ENCODE results near the gene TSFM. TPM values are rescaled to one million over a fixed set of nuclear protein-coding genes. Genes with fewer than 3 reads are reported as not detected.

Gene TSFM
- polyA plus RNA-seq, 3 donors, result 4.5 to 22.6 (median 21.8) TPM

- Histone ChIP-seq H3K9ac (ENCODE audit: insufficient read depth, low read length, poor library complexity, severe bottlenecking) (no peak overlapping the region), H3K27me3 (ENCODE audit: control insufficient read depth in 2 of 2, insufficient read depth in 2 of 2, low read length in 2 of 2) (no peaks in the 10 kb centered on the region), H3K4me3 (replicated peaks in 1 of 3; ENCODE audit: low read depth in 2 of 3, low read length in 3 of 3) (no peak overlapping the region), H3K79me2 (ENCODE audit: insufficient read depth, low read length) (no peaks in the 10 kb centered on the region), H3K4me1 (ENCODE audit: control insufficient read depth in 1 of 2, insufficient read depth in 2 of 2, low read length in 2 of 2) (peaks cover 29 to 30% of the 10 kb centered on the region in 2 donors), H3K4me2 (replicated peaks; ENCODE audit: extremely low read depth, low read length, poor library complexity, severe bottlenecking) (no peak overlapping the region), H2AFZ (ENCODE audit: insufficient read depth, low read depth, low read length, poor library complexity, severe bottlenecking) (no peak overlapping the region), H4K20me1 (ENCODE audit: insufficient read depth, low read length) (peaks cover 38% of the 10 kb centered on the region), H3K36me3 (replicated peaks in 1 of 2; ENCODE audit: control insufficient read depth in 1 of 2, insufficient read depth in 2 of 2, low read length in 2 of 2) (peaks cover 2 to 8% of the 10 kb centered on the region in 2 donors), H3K27ac (ENCODE audit: low read depth in 1 of 2, low read length in 2 of 2) (no peak overlapping the region), H3K9me3 (replicated peaks in 1 of 2; ENCODE audit: control insufficient read depth in 1 of 2, insufficient read depth in 1 of 2, low read length in 2 of 2) (no peaks in the 10 kb centered on the region)
- TF ChIP-seq, protein P1, sequence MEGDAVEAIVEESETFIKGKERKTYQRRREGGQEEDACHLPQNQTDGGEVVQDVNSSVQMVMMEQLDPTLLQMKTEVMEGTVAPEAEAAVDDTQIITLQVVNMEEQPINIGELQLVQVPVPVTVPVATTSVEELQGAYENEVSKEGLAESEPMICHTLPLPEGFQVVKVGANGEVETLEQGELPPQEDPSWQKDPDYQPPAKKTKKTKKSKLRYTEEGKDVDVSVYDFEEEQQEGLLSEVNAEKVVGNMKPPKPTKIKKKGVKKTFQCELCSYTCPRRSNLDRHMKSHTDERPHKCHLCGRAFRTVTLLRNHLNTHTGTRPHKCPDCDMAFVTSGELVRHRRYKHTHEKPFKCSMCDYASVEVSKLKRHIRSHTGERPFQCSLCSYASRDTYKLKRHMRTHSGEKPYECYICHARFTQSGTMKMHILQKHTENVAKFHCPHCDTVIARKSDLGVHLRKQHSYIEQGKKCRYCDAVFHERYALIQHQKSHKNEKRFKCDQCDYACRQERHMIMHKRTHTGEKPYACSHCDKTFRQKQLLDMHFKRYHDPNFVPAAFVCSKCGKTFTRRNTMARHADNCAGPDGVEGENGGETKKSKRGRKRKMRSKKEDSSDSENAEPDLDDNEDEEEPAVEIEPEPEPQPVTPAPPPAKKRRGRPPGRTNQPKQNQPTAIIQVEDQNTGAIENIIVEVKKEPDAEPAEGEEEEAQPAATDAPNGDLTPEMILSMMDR (IDR thresholded peaks at IDR 0.05), result no peak
- Mint-ChIP-seq H3K36me3 (peaks cover 9 to 12% of the 10 kb centered on the region in 2 donors), H3K27me3 (ENCODE audit: low read depth in 3 of 3) (peaks cover 0 to 5% (median 0%) of the 10 kb centered on the region in 3 donors), H3K9me3 (peaks cover 0 to 2% (median 0%) of the 10 kb centered on the region in 7 donors), H3K4me1 (peaks cover 39% of the 10 kb centered on the region), H3K4me3 (no peak overlapping the region), H3K27ac (no peak overlapping the region)
- 97% methylated on average over 9 of the region's 17 CpGs for WGBS (ENCODE audit: insufficient coverage)
- intact Hi-C loops (cut with micrococcal nuclease), result no loop called here
- no peak for DNase-seq
These were observed 31.6 kb downstream of the TSFM start for GRCh38 chr12:57813971-57814772.

GRCh38 chr12:57815177-57816000, 32.8 kb downstream of the TSFM start:
- peaks cover 49% of the 10 kb centered on the region for H4K20me1 ChIP-seq (ENCODE audit: insufficient read depth, low read length)
- intact Hi-C loops (cut with micrococcal nuclease), result no loop called here
- H3K27me3 ChIP-seq (ENCODE audit: control insufficient read depth in 2 of 2, insufficient read depth in 2 of 2, low read length in 2 of 2), result no peaks in the 10 kb centered on the region
- Mint-ChIP-seq H3K27ac (no peak overlapping the region), H3K9me3 (peaks cover 0 to 2% (median 0%) of the 10 kb centered on the region in 7 donors), H3K4me3 (no peak overlapping the region), H3K27me3 (ENCODE audit: low read depth in 3 of 3) (peaks cover 0 to 1% (median 0%) of the 10 kb centered on the region in 3 donors), H3K36me3 (peaks cover 15 to 18% of the 10 kb centered on the region in 2 donors), H3K4me1 (peaks cover 38% of the 10 kb centered on the region)
- no peak overlapping the region for H2AFZ ChIP-seq (ENCODE audit: insufficient read depth, low read depth, low read length, poor library complexity, severe bottlenecking)
- TF ChIP-seq, protein P1 (IDR thresholded peaks at IDR 0.05), result no peak
- H3K4me1 ChIP-seq (ENCODE audit: control insufficient read depth in 1 of 2, insufficient read depth in 2 of 2, low read length in 2 of 2), result peaks cover 27 to 29% of the 10 kb centered on the region in 2 donors
- H3K9me3 ChIP-seq (replicated peaks in 1 of 2; ENCODE audit: control insufficient read depth in 1 of 2, insufficient read depth in 1 of 2, low read length in 2 of 2), result no peaks in the 10 kb centered on the region
- no peak for DNase-seq
- no peak overlapping the region for H3K4me2 ChIP-seq (replicated peaks; ENCODE audit: extremely low read depth, low read length, poor library complexity, severe bottlenecking)
- WGBS (ENCODE audit: insufficient coverage), result 89% methylated on average over 12 of the region's 13 CpGs
- H3K36me3 ChIP-seq (replicated peaks in 1 of 2; ENCODE audit: control insufficient read depth in 1 of 2, insufficient read depth in 2 of 2, low read length in 2 of 2), result peaks cover 5 to 11% of the 10 kb centered on the region in 2 donors
- H3K9ac ChIP-seq (ENCODE audit: insufficient read depth, low read length, poor library complexity, severe bottlenecking), result no peak overlapping the region
- no peaks in the 10 kb centered on the region for H3K79me2 ChIP-seq (ENCODE audit: insufficient read depth, low read length)
- H3K27ac ChIP-seq (ENCODE audit: low read depth in 1 of 2, low read length in 2 of 2), result no peak overlapping the region
- H3K4me3 ChIP-seq (replicated peaks in 1 of 3; ENCODE audit: low read depth in 2 of 3, low read length in 3 of 3), result no peak overlapping the region

All from CD14-positive monocyte (primary cell).